ENCODE results near the gene KIAA1671.

DNA sequence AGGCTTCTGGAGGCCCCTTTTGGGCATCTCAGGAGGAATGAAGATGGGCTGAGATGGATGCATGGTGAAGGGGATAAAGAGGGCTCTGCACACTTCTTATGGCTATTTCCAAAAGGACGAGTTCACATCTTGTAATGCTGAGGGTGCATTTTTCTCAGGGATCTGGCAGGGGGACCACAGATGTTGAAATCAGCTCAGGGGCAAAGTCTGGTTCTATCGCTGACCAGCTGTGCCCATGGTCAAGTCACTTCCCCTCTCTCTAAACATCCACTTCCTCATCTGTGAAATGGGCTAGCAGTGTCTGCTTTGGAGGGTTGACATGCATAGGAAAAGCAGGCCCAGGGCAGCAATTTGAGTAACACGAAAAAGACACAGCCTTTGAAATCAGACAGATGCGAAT lies 32.5 kb upstream of the KIAA1671 start:
- no peak for TF ChIP-seq POLR2AphosphoS5 (IDR thresholded peaks at IDR 0.05; ENCODE audit: low read depth, low read length)
- no peak for TF ChIP-seq POLR2A (IDR thresholded peaks at IDR 0.05; ENCODE audit: low read depth, low read length)
- no peak for TF ChIP-seq PAX5 (IDR thresholded peaks at IDR 0.05; ENCODE audit: insufficient read depth, low read length, severe bottlenecking)
- no peak; the same call in 1 of the 2 replicates for TF ChIP-seq SPI1 (IDR thresholded peaks at IDR 0.05; ENCODE audit: low read depth, low read length)

Measured in GM12891 (cell line).